Activated naive CD4-positive, alpha-beta T cell (primary cell): ENCODE results near the gene EVA1A.

ENCODE experiments used
- DNase-seq, 4 experiments: peaks; one replicate each; lab custom pipeline; 2025; lab: John Stamatoyannopoulos, UW

EVA1A gene, protein sequence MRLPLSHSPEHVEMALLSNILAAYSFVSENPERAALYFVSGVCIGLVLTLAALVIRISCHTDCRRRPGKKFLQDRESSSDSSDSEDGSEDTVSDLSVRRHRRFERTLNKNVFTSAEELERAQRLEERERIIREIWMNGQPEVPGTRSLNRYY

DNA sequence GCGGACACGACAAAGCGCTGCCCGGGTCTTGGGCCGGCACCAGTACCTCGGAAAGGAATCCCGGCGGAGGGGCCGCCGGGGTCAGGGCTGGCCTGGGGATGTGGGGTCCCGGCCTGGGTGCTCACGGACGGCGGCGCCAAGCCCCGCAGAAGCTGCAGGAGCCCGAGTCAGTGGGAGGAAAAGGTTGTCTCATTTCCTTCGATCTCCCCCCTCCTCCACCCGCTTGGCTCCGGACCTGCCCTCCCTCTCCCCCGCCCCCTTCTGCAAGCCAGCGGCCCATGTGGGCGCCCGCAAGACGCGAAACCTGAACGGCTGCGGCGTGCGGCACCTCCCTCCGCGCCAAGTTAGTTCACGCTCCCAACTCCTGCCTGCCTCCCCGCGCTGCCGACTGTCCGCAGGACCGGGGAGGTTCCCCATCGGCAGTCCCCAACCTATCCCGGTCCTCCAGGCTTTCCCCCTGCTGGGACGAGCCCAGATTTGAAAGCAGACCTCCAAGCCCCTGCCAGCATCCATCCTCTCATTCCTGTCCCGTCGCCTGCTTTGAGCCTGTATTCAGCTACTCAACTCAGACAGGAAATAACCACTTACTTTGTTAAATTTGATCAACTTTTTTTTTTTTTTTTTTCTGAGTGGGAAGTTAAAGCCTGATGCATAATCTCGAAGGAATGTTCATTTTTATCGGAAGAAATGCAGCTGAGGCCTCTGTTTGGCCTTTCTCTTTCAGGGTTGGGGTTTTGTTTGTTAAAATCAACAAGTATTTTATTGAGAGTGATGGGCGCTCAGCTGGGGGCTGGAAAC lies at the start of gene EVA1A:
Gene EVA1A, minus strand, starts transcription at position 172 of the 798 bp plus-strand sequence. CDS start 42,799 bp downstream, outside the sequence.
- no peak for DNase-seq

DNA sequence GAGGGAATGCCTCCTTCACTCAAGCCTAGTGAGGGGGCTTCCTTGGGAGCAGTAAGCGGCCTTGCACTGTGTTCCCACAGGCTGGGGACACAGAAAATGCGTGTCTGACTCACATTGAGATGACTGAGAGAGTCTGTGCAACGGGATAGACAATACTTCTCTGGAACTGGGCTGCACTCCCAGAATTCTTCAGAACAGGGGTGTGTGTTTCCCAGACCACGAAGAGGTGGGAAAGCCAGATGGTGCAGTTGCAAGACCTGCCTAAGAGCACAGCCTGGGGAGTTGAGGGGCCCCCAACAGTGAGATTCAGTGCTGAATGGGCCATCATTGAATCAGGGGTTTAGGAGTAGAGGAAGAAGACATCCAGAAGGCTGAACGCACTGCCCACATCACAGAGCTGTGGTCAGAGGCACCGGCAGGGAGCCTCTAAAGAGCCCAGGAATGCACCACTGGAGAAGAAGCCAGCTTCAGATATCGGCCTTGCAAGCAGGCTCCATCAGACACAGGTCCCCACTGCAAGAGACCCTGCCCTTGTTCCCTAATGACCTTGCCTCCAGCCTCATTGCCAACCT lies 49.3 kb upstream of the EVA1A start:
- no peak for DNase-seq

DNA sequence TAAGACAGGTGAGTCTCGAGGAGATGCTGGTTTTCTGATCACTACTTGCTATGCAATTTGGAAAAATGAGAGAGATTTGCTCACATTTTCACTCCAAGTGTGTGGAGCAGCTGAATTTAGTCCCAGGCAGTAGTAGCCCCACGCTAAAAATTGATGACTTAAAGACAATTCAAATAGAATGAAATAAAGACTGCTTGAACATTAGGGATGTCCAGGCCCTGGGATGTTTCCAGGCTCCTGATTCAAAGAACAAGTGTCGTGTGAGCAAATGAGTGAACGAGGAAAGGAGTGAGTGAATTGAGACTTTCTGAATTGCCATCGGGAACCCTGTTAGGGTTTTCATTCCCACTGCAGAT lies 48.6 kb upstream of the EVA1A start:
- no peak for DNase-seq

DNA sequence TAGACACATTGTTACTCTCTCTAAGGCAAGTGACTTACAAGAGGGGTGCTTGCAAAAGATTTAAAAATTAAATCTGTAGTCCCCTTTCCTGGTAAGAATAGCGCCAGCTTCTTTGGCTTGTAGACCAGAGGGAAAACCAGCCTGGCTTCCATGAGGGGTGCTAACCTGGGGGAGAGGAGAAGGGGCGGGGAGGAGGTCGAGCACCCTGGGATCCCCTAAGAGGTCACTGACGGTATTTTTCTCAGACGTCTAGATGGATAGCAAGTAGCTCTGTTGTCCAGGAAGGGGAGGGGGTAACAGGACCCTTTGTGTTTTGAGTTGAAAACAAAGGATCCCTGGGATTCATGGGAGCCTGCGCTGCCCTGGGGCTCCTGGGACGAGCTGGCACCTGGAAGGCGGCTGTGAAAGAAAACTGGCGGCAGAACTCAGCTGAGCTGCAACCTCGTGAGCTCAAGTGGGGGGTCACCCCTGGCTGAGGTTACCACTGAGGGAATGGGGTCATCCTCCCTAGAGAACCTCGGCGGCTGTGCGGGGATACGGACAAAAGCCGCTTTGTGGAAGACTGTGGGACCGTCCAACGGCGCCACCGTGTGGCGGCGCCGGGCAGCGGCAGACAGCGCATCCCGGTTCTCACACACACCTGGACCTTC lies 48.1 kb upstream of the EVA1A start:
- DNase-seq = peak in 3 of 4 experiments; percentile 11 to 42 (median 14)

DNA sequence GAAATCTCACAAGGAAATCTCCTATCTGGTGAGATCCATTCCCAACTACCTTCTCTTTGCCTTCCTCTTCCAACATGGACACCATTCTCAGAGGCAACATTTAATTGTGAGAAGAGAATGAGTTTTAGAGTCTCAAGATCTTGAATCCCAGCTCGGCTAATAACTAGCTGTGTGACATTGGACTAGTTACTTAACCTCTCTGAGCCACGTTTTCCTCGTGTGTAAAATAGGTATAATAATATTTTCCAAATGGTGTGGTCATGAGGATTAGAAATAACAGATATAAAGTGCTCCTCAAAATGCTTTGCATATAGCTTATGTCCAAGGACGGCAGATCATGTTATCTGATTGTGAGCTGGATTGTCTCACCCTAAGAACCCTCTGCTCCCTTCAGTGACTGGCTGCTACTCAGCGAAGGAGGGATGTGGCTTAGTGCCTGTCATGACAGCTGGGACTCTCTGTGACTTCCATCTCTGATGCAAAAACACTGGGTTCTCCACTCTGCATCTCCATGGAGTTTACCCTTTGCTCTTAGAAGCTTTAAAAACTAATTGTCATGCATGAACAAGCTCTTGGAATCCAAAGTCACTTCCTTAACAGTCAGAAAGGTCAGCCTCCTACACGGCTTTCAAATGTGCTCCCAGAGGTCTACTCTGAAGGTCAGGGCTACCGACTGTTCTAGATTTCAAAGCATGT lies 47.4 kb upstream of the EVA1A start:
- DNase-seq = no peak

DNA sequence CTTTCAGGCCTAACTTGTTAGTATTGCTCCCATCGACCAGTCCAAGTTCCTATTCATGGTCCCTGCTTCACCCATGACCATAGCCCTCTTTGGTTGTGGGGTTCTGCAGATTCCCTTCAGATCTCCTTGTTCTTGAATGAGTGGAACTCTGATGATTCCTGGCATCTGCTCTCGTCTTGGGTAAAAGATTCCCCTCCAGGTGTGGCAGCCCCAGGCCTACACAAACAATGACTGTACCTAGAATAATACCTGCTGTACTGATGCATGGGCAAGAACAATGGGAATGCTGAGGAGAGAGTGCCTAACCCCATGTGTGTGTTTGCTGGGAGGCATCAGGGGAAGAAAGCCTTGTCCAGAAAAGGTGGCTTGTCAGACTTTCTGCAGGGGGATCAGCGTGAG lies 46.7 kb upstream of the EVA1A start:
- no peak for DNase-seq

DNA sequence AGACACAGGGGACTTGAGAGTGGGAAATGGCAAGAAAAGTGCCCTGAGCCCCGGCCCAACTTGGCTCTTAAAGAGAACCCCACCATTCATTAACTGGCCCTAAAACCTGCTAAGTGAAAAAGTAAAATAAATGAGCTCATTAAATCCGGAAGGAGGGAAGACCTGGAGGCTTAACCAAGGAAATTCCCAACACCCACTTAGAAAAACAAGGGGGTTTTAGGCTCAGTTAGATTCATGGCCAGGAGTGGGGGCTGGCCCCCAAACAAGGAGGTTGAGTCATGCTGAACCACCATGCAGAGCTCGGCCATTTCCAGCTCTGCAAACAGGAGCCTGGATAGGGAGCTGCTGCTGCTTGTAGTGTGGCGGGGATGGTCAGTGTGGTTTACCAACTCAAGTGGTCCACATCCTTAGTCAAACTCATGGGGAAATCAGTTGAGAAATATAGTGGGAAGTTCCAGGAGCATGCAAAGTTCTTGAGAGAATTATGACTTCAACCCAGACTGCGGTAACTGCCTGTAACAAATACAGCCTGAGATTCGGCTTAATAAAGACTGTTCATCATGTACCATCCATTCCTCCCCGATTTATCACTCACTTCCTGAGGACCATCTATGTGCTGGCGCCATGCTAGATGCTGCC lies 46.1 kb upstream of the EVA1A start:
- no peak for DNase-seq

DNA sequence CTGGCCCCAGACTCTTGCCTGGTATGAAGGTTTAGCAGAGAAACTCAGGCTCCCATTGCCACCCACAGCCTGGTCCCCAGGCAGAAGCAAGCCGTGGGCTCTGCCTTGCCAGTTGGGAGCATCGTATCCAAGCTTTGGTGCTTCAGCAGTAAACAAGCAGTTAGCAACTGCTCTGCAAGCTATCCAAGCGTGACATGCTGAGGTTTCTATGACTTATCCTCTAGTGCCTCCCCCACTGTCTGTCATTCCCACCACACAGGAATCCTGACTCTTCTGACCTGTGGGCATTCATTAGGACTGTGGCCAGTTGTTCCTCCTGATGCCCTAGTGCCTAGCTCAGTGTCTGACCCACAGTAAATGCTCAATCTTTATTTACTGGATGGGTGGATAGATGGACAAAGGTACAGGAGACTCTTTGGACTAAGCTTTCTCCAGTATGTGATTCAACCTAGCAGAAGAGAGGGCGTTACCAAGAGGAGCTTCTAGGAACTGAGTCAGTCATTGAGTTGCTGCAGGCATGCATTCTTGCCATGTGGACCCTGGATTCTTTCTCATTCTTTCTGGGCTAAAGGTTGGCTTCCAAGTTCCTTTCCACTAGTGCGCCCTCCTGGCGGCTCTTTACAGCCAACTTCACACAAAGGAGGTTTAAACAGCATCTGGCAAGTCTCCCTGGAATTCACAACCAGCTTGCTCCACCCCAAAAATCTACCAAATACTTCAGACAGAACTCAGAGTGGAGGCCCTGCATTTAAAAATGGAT lies 45.2 kb upstream of the EVA1A start:
- no peak for DNase-seq

DNA sequence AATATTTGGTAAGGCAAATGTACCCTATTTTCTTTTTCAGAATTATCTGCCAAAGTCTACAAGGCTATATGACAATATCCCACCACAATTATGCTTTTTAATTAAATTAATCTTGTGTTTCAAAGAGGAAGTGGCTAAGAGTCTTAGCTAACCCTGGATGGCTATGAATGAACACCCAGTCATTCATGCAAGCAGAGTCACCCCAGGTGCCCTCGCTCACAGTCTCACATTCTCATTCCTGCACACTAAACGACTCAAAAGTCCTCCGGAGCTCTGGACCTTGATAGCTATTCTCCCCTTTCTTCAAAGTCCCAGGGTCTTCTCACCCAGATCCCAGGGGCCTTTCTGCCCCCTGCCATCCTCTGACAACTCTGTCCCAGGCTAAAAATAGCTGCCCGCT lies 43.7 kb upstream of the EVA1A start:
- DNase-seq = no peak

DNA sequence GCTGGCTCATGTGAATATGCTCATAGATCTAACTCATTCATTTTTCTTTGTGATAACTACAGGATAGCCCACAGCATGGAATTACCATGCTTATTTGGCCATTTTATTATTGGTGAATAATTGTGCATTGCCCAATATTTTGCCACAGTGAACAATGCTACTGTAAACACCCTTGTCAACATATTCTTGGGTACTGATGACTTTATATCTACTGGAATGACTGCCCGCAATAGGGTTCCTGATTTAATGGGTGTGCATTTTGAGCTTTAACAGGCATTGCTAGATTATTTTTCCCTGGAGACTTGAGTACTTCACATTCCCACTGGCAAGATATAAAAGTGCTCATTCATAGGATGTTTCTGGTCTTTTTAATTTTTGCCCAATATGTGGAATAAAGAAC lies 42.7 kb upstream of the EVA1A start:
- DNase-seq = no peak

DNA sequence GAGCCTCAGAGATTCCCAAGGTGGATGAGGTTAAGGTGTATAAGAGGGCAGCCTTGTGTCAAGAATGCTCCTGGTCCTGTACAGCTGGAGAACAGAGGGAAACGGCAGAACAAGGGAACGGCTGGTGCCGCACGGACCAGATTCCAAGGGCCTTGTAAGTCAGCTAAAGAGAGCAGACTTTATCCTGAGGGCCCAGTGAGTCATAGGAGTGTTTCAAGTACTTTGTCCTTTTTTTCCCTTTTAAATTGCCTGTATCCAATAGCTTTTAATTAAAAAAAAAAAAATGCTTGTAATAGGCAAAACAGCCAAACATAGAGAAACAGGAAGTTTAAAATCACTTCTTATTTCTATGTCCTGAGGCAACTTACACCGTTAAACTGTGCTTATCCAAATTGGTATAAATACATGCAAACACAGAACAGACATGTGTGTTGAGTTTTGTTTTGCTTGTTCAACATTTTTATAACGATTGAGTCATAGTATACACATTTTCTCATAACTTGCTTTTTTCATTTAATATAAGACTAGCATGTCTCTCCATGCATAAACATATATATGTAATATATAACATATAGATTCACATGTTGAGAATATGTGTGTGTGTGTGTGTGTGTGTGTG lies 42.1 kb upstream of the EVA1A start:
- DNase-seq = no peak

DNA sequence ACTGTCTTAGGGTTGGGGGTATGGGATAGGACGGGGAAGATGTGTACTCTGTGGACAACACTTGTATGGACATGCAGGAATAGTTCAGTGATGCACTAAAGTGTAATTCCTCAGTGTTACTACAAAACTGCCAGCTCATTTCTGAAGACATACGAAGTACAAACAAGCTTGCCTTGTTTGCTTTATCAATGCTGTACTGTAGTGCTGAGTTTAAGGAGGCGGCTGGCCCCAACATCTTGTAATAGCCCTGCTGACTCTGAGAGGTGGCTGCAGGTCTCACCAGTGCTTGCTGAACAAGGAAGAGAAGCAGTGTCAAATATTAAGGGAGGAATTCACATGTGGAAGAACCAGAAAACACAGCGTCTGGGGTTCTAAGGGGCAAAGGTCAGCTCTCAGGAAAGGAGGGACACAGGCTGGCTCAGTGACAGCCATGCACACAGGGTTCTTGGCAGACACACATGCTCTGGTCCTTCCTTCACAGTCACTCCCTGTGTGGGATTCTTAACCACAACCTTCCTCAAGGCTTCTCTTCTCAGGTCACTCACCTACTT lies 39.8 kb upstream of the EVA1A start:
- no peak for DNase-seq

DNA sequence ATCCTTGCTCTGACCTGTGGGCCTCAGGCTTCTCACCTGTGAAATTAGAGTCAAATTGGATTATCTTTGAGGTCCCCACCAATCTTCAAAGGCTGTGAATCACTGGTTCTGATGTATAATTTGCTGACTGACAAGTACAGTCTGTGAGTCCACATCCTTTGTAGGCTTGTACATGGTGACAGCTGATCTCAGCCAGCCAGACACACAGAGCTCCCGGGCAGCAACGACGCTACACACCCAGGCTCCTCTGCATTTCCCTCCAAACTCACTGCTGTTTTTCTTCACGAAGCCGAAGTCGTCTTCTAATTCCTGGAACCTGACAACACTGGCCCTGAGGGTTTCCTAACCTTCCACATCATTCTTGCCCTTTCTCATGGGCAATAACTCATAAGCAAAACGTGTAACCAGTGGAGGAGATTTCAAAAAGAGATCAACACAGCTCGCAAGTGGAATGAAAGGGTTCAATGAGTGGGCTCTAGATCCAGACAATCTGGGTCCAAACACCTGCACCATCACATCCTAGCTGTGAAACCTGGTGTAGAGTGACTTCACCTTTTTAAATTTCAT lies 37.9 kb upstream of the EVA1A start:
- no peak for DNase-seq

DNA sequence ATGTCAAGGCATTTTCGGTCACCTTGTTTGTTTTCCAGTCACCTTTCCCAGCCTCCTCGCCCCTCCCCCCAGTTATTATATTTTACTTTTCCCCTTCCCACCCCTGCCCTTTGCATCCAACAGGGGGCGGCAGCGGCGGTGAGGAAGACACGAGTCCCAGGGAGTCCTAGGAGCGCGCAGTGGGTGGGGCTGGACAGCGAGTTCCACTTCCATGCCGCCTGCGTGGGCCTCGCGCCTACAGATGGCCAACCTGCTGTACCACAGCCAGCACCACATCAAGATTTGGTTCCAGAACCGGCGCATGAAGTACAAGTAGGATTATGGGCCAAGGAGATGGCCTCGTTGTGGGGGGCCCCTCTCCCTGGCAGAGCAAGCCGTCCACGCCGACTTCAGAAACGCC lies 37.2 kb upstream of the EVA1A start:
- DNase-seq = no peak

DNA sequence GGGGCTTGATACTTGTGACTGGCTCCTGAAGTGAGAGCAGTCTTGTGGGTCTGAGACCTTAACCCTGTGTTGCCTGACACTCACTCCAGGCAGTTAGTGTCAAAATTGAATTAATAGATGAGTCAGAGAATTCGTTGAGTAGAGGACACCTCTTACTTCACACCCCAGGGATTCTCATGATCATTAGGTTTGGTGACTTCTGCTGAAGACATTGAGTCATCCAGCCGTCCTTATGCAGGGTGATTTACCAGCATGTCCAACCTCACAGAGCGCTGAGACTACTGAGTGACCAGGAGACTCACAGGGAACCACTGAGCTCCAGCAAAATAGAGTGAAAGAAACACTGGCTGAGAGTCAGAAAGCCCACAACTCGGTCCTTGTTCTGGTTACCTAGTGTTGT lies 36.0 kb upstream of the EVA1A start:
- no peak for DNase-seq

DNA sequence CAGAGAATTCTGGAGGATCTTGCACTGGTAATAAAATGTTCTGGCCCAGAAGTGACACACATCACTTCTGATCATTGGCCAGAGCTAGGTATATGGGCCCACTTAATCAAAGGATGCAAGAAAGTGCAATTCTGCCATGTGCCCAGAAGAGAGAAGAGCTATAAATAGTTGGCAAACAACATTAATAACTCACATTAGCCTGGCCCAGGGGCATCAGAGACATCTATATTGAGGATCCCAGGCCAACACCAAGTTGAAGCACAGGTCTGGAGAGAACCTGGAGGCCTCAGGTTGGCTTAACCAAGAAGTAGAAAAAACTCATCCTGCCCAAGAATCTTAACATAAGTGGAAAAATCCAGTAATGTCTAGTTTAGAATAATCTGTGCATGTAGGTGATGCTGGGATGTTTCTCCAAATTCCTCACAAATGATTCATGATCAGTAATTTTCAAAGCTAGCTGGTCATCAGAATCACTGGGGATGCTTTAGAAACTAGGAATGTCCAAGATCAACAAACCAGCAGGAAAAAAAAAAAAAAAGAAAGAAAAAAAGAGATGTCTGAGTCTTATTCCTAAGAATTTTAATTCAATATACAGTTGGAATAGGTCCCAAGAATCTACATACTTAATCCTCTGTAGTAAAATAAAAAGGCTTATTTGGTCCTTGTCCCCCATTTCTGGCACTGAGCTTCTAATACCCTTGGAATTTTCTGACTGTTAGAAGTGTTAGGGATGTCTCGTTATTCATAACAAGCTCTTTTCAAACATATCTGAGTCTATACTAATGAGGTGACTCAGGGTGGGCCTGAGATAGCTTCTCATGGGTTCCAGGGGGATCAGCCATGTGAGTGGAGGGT lies 35.0 kb upstream of the EVA1A start:
- no peak for DNase-seq

DNA sequence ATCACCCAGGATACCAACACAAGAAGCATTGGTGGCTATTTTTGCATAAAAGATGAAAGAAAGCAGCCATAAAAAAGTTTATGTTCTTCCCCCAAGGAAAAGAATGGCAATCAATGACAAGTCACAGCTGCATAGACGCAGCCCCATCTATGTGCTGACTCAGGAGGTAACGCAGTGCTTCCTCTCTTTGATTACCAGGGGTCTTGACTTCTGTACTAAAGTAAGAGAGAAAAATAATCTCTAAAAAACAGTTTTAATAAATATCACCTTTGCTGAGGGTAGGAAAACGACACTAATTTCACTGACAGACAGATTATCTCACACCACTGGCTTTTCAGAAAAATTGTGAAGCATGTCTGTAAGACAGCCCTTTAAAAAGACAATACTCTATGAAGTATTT lies 33.9 kb upstream of the EVA1A start:
- no peak for DNase-seq

DNA sequence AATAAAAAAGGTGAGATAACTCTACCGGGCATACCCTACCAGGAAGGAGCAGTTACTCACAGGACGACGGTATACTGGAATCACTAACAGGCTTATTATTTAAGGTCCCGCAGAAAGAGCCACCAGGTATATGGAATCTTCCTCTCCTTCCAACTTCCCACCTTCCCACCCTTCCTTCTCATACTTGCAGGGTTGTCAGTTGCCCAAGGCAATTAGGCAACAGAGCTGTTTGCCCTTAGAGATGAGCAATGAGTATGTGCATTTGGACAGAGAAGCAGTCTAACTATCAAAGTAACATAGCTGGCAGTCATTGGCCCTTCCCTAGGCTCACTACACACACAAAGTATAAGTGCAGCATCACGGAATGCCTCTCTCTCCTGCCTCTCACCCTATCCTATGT lies 32.1 kb upstream of the EVA1A start:
- no peak for DNase-seq

DNA sequence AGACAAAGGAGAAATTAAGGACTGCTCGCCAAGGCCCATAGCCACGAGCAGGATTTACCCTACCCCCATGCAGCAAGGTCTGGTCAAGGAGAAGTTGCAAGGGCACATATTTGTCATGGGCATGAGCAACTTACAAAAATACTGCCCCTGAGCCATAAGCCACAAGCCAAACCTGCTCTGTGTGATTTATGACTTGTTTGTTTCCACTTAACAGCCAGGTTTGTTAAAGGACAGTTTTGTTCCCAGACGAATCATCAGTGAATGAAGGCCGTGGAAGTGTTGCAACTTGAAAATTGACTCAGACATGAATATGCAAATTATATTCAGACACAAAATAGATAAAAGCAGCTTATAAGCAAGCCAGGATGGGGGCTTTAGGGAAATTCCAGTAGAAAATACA lies 31.3 kb upstream of the EVA1A start:
- DNase-seq = no peak
